ENCODE measurements around the gene KDM2A.

- TF ChIP-seq CTCF (IDR thresholded peaks at IDR 0.05; ENCODE audit: insufficient read depth, low read depth, low read length) (no peak), EZH2 (IDR thresholded peaks at IDR 0.05; ENCODE audit: insufficient read depth, low read length) (no peak)
Observed at GRCh38 chr11:67237574-67237973, 118.5 kb downstream of the KDM2A start.

Measured in astrocyte (in vitro differentiated cells and primary cell).